Measurements from ENCODE around the gene CHI3L2. TPM values are rescaled to one million over a fixed set of nuclear protein-coding genes. Genes with fewer than 3 reads are reported as not detected.

CHI3L2 gene
- total and polyA plus RNA-seq, 2 experiments from 2014 or later = 0.68 TPM; not detected in 1

GRCh38 chr1:111217183-111217910, 10.2 kb upstream of the CHI3L2 start:
- no peaks in the 10 kb centered on the region for H3K79me2 ChIP-seq (replicated peaks; ENCODE audit: insufficient read depth)
- H3K4me3 ChIP-seq = no peak overlapping the region
- peaks cover 33% of the 10 kb centered on the region for H3K9me2 ChIP-seq (ENCODE audit: insufficient read depth)
- no peak for ATAC-seq
- no peak overlapping the region for H3K27ac ChIP-seq (ENCODE audit: low read depth)
- H4K20me1 ChIP-seq (replicated peaks; ENCODE audit: insufficient read depth) = no peaks in the 10 kb centered on the region
- Mint-ChIP-seq H3K4me3 (no peak overlapping the region), H3K9me3 (no peaks in the 10 kb centered on the region), H3K27ac (no peak overlapping the region), H3K27me3 (ENCODE audit: insufficient read depth, low read depth, poor library complexity) (peaks cover 7% of the 10 kb centered on the region), H3K4me1 (peaks cover 46% of the 10 kb centered on the region), H3K36me3 (ENCODE audit: low read depth) (no peaks in the 10 kb centered on the region)
- H3K4me2 ChIP-seq = no peak overlapping the region
- H3K27me3 ChIP-seq (ENCODE audit: insufficient read depth) = no peaks in the 10 kb centered on the region
- no peak overlapping the region for H2AFZ ChIP-seq
- no peak for TF ChIP-seq JUNB (IDR thresholded peaks at IDR 0.05; ENCODE audit: unreplicated experiment)
- no peak for TF ChIP-seq ZNF114 (CRISPR knock-in tag; IDR thresholded peaks at IDR 0.05)
- peaks cover 21% of the 10 kb centered on the region for H3K4me1 ChIP-seq (ENCODE audit: insufficient read depth)
- H3K36me3 ChIP-seq (ENCODE audit: insufficient read depth) = no peaks in the 10 kb centered on the region
- no peaks in the 10 kb centered on the region for H3F3A ChIP-seq (replicated peaks; ENCODE audit: low read depth)
- no peak for DNase-seq (ENCODE audit: low spot score)

- no peak overlapping the region for H3K4me3 ChIP-seq
- DNase-seq (ENCODE audit: low spot score) = no peak
- peaks cover 45% of the 10 kb centered on the region for H3K4me1 Mint-ChIP-seq
- H4K20me1 ChIP-seq (replicated peaks; ENCODE audit: insufficient read depth) = no peaks in the 10 kb centered on the region
- no peak overlapping the region for H3K27ac ChIP-seq (ENCODE audit: low read depth)
- H3K4me2 ChIP-seq = no peak overlapping the region
- no peaks in the 10 kb centered on the region for H3K36me3 Mint-ChIP-seq (ENCODE audit: low read depth)
- H3K27ac Mint-ChIP-seq = no peak overlapping the region
- no peak overlapping the region for H3K4me3 Mint-ChIP-seq
- ATAC-seq = no peak
- no peaks in the 10 kb centered on the region for H3K27me3 ChIP-seq (ENCODE audit: insufficient read depth)
- H3K36me3 ChIP-seq (ENCODE audit: insufficient read depth) = no peaks in the 10 kb centered on the region
- H3K27me3 Mint-ChIP-seq (ENCODE audit: insufficient read depth, low read depth, poor library complexity) = peaks cover 12% of the 10 kb centered on the region
- H3F3A ChIP-seq (replicated peaks; ENCODE audit: low read depth) = no peaks in the 10 kb centered on the region
- peaks cover 21% of the 10 kb centered on the region for H3K4me1 ChIP-seq (ENCODE audit: insufficient read depth)
- H3K79me2 ChIP-seq (replicated peaks; ENCODE audit: insufficient read depth) = no peaks in the 10 kb centered on the region
- H3K9me3 Mint-ChIP-seq = no peaks in the 10 kb centered on the region
- peak overlapping the region; percentile 66 for H2AFZ ChIP-seq
- H3K9me2 ChIP-seq (ENCODE audit: insufficient read depth) = peaks cover 22% of the 10 kb centered on the region
- TF ChIP-seq CTCF (conservative IDR thresholded peaks at IDR 0.05; ENCODE audit: low read depth in 2 of 2) (no peak), STAT1 (IDR thresholded peaks at IDR 0.05; ENCODE audit: unreplicated experiment) (no peak), ETS1 (IDR thresholded peaks at IDR 0.05) (no peak), CREB1 (CRISPR knock-in tag; IDR thresholded peaks at IDR 0.05; ENCODE audit: low read depth) (no peak), ZNF331 (CRISPR knock-in tag; IDR thresholded peaks at IDR 0.05; ENCODE audit: low read depth) (no peak), POLR2AphosphoS5 (IDR thresholded peaks at IDR 0.05; ENCODE audit: low read depth) (no peak), REST (IDR thresholded peaks at IDR 0.05; ENCODE audit: unreplicated experiment) (no peak)
Observed at GRCh38 chr1:111218701-111219556, 8.6 kb upstream of the CHI3L2 start.

All from GM23338 (cell line).